WTC11 (cell line): ENCODE results near the gene RAMACL. TPM values are rescaled to one million over a fixed set of nuclear protein-coding genes. Genes with fewer than 3 reads are reported as not detected.

ENCODE experiments used
- ATAC-seq: fragments of 200-7000 bp; cut with Tn5 transposase; 2 replicates; pipeline ENCODE4 v1.10.0; 2021; ENCODE audit warnings: mild to moderate bottlenecking, moderate library complexity
- CTCF ChIA-PET: fragments of 300-600 bp; sonication (Branson Sonifier 250); formaldehyde crosslinking; loops from one replicate; lab custom pipeline; 2021; ENCODE audit warnings: antibody characterized with exemption; lab: Charles Lee
- POLR2A ChIA-PET: fragments of 350-600 bp; sonication (Branson Sonifier 250); formaldehyde crosslinking; loops from one replicate; lab custom pipeline; 2021; ENCODE audit warnings: antibody characterized with exemption; lab: Charles Lee
- DNase-seq: peaks from one replicate; pipeline ENCODE4 v3.0.0; 2021; ENCODE audit warnings: low spot score
- H3K27ac Mint-ChIP-seq: 2 replicates; pipeline ENCODE4 v1.8.0; 2021; ENCODE audit warnings: mixed read lengths
- H3K27me3 Mint-ChIP-seq: 2 replicates; pipeline ENCODE4 v1.8.0; 2021; ENCODE audit warnings: low read depth, mild to moderate bottlenecking, moderate library complexity, mixed read lengths
- H3K36me3 Mint-ChIP-seq: 2 replicates; pipeline ENCODE4 v1.8.0; 2021; ENCODE audit warnings: mixed read lengths
- H3K4me1 Mint-ChIP-seq: 2 replicates; pipeline ENCODE4 v1.8.0; 2022; ENCODE audit warnings: mixed read lengths
- H3K4me3 Mint-ChIP-seq: 2 replicates; pipeline ENCODE4 v1.8.0; 2021; ENCODE audit warnings: mild to moderate bottlenecking, moderate library complexity, mixed read lengths
- H3K9me3 Mint-ChIP-seq: 2 replicates; pipeline ENCODE4 v1.8.0; 2021; ENCODE audit warnings: mixed read lengths
- CBFB ChIP-seq: sonication (generic); formaldehyde crosslinking; IDR thresholded peaks from 2 replicates; pipeline ENCODE4 v1.8.1; 2022; ENCODE audit warnings: mild to moderate bottlenecking, low read depth, missing genetic modification reagents
- CREM ChIP-seq: sonication (generic); formaldehyde crosslinking; IDR thresholded peaks from 2 replicates; pipeline ENCODE4 v1.8.1; 2022; ENCODE audit warnings: mild to moderate bottlenecking, missing genetic modification reagents, moderate library complexity
- E2F1 ChIP-seq: sonication (generic); formaldehyde crosslinking; IDR thresholded peaks from 2 replicates; pipeline ENCODE4 v1.8.0; 2022; ENCODE audit warnings: mild to moderate bottlenecking, missing genetic modification reagents
- E2F5 ChIP-seq: sonication (generic); formaldehyde crosslinking; IDR thresholded peaks from 2 replicates; pipeline ENCODE4 v1.8.1; 2022; ENCODE audit warnings: mild to moderate bottlenecking, moderate library complexity, missing genetic modification reagents
- EMX1 ChIP-seq: fragments of 250-450 bp; sonication (Bioruptor Pico); IDR thresholded peaks from 2 replicates; pipeline ENCODE4 v1.8.0; 2021; ENCODE audit warnings: mild to moderate bottlenecking
- ESRRA ChIP-seq: sonication (generic); formaldehyde crosslinking; IDR thresholded peaks from 2 replicates; pipeline ENCODE4 v1.8.1; 2022; ENCODE audit warnings: mild to moderate bottlenecking, missing genetic modification reagents, borderline replicate concordance
- FOXK1 ChIP-seq: sonication (generic); formaldehyde crosslinking; IDR thresholded peaks from 2 replicates; pipeline ENCODE4 v1.8.0; 2022; ENCODE audit warnings: mild to moderate bottlenecking, moderate library complexity, missing genetic modification reagents
- HMGXB4 ChIP-seq: sonication (generic); formaldehyde crosslinking; IDR thresholded peaks from 2 replicates; pipeline ENCODE4 v1.8.1; 2023; ENCODE audit warnings: mild to moderate bottlenecking, moderate library complexity, missing genetic modification reagents
- NFATC4 ChIP-seq: fragments of 250-450 bp; sonication (Bioruptor Pico); IDR thresholded peaks from 2 replicates; pipeline ENCODE4 v1.9.0; 2021; ENCODE audit warnings: mild to moderate bottlenecking
- NR1H2 ChIP-seq: sonication (generic); formaldehyde crosslinking; IDR thresholded peaks from 2 replicates; pipeline ENCODE4 v1.9.0; 2021; ENCODE audit warnings: mild to moderate bottlenecking, moderate library complexity, missing genetic modification reagents
- PREB ChIP-seq: sonication (generic); formaldehyde crosslinking; IDR thresholded peaks from 2 replicates; pipeline ENCODE4 v1.8.1; 2022; ENCODE audit warnings: mild to moderate bottlenecking, missing genetic modification reagents, moderate library complexity, borderline replicate concordance
- RELA ChIP-seq: sonication (generic); formaldehyde crosslinking; IDR thresholded peaks from 2 replicates; pipeline ENCODE4 v1.8.1; 2022; ENCODE audit warnings: missing genetic modification reagents, mild to moderate bottlenecking, borderline replicate concordance
- TEAD4 ChIP-seq: sonication (generic); formaldehyde crosslinking; IDR thresholded peaks from 2 replicates; pipeline ENCODE4 v1.8.0; 2022; ENCODE audit warnings: mild to moderate bottlenecking, missing genetic modification reagents
- ZNF219 ChIP-seq: sonication (generic); formaldehyde crosslinking; IDR thresholded peaks from 2 replicates; pipeline ENCODE4 v1.8.0; 2023; ENCODE audit warnings: missing genetic modification reagents, mild to moderate bottlenecking, borderline replicate concordance
- ZNF423 ChIP-seq: fragments of 250-450 bp; sonication (Bioruptor Pico); IDR thresholded peaks from 2 replicates; pipeline ENCODE4 v2.1.2; 2022; ENCODE audit warnings: mild to moderate bottlenecking, moderate library complexity
- ZNF512 ChIP-seq: sonication (generic); formaldehyde crosslinking; IDR thresholded peaks from 2 replicates; pipeline ENCODE4 v1.8.1; 2022; ENCODE audit warnings: missing genetic modification reagents, borderline replicate concordance
- ZSCAN18 ChIP-seq: fragments of 250-450 bp; sonication (Bioruptor Pico); IDR thresholded peaks from 2 replicates; pipeline ENCODE4 v2.1.2; 2022; ENCODE audit warnings: mild to moderate bottlenecking, moderate library complexity
- total RNA-seq: library from RNA; stranded (reverse); gene quantifications from 3 replicates; pipeline ENCODE4 v1.2.3, GENCODE V29; 2021

The RAMACL gene
- total RNA-seq, 1 experiment from 2014 or later = 0.79 TPM

GRCh38 chr6:166559211-166559610 is 27.3 kb downstream of the RAMACL start:
- Mint-ChIP-seq H3K4me1 (peaks cover 50% of the 10 kb centered on the region), H3K27me3 (no peaks in the 10 kb centered on the region), H3K9me3 (peaks cover 5% of the 10 kb centered on the region), H3K36me3 (no peaks in the 10 kb centered on the region), H3K27ac (no peak overlapping the region), H3K4me3 (no peak overlapping the region)
- CTCF ChIA-PET = no interaction called here
- ATAC-seq (no peak), DNase-seq (no peak)
- TF ChIP-seq PREB (CRISPR knock-in tag) (no peak), TEAD4 (no peak), FOXK1 (no peak), RELA (CRISPR knock-in tag) (no peak), ZNF512 (CRISPR knock-in tag) (no peak), NR1H2 (CRISPR knock-in tag) (no peak), CBFB (no peak), E2F1 (no peak), ZNF423 (CRISPR knock-in tag) (no peak), ZNF219 (CRISPR knock-in tag) (no peak), HMGXB4 (no peak), EMX1 (CRISPR knock-in tag) (no peak)
- POLR2A ChIA-PET = no interaction called here

- H3K27ac Mint-ChIP-seq = no peak overlapping the region
- ChIA-PET POLR2A (no interaction called here), CTCF (no interaction called here)
- H3K9me3 Mint-ChIP-seq = peaks cover 5% of the 10 kb centered on the region
- ATAC-seq (no peak), DNase-seq (no peak)
- H3K27me3 Mint-ChIP-seq = no peaks in the 10 kb centered on the region
- TF ChIP-seq ZSCAN18 (CRISPR knock-in tag) (no peak), ESRRA (CRISPR knock-in tag) (no peak), CBFB (no peak), E2F5 (CRISPR knock-in tag) (no peak), CREM (CRISPR knock-in tag) (no peak), NFATC4 (CRISPR knock-in tag) (no peak)
- H3K4me1 Mint-ChIP-seq = peaks cover 52% of the 10 kb centered on the region
- no peak overlapping the region for H3K4me3 Mint-ChIP-seq
- no peaks in the 10 kb centered on the region for H3K36me3 Mint-ChIP-seq
These were observed 28.1 kb downstream of the RAMACL start for GRCh38 chr6:166558156-166559005.
